GM19193 (cell line): ENCODE data around the gene POC1B.

Experiments
- POLR2A ChIP-seq: IDR thresholded peaks from 4 replicates; pipeline ENCODE4 v1.6.1; 2011; ENCODE audit not compliant: insufficient read depth, insufficient read length; ENCODE audit errors: extremely low read depth

The POC1B gene

DNA sequence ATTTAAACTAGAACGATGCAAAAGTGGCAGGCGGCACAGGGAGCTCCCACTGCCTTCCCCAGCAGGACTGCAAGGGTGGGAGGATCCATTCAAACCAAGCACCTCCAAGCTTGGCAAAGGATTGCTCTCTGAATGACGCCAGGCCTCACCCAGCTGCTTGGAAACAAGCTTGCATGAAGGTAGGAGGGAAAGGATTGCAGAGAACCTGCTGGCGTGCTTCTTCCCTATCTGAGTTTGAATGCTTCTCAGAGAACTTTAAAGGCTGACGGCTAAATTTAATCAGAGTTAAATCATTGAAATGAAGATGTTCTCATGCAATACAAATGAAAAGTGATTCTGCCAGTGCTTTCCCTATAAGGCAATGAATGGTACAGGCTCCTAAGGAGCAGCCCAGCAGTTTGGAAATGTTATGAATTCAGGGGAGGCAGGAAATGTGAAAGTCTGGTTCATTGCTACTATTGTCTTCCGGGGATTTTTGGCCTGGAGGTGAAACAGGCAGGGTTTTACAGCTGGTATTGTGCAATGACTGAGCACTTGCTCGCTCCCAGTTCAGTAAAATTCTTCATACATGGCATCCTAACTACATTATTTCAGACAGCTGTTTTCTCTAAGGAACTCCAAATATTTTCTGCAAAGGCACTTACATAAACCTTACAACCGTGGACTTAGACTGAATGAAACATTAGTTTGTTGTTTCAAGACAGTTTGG, 141.6 kb downstream of the POC1B start:
- TF ChIP-seq POLR2A: no peak

DNA sequence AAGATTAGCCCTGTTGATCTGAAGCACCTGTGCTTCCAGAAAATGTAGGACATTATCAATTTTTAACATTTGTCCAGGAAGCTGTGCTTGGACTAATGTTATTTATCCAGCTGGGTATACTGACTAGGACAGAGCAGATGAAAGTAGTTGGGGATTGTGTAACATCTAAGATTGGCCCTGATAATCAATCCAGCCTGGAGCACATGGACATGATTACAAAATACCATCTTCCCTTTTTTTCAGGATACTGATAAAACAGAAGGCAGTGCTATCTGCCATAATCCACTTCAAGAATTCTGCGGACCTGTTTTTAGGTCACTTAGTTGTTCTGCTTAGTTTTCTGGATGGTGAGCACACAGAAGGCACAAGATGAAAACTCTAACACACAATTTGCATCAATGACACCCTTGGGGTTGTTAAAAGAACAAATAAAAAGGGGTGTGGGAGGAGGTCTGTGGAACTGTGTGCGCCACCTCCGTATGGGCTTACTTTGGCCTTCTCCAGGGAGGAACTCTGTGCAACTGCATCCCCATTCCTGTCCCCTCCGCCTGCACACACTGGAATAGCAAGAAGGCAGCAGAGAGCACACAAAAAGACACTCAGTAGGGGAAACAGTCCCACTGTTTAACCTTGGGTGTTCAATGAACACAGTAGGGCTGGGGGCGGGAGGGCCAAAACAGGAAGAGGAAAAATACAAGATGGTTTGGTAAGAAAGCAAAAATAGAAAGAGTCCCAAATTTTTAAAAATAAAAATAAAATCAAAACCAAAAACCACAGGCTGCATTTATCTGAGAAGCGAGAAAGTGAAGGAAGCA, 142.4 kb downstream of the POC1B start:
- TF ChIP-seq POLR2A: no peak

DNA sequence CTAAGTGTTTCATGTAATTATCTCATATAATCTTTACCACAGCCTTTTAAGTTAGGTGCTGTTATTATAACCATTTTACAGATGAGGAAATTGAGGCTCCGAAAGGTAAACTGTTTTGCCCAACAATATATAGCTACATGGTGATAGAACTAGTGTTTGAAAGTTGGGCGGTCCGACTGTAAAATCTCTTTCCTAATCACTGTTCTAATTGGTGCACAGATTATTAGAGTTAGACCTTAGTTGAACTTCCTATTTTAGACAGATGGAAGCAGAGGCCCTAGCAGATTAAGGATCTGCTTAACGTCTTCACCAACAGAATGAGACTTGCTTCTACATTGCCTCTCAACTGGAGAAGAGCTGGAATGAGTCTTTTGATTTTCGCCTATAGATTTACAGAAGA, 143.5 kb downstream of the POC1B start:
- no peak for TF ChIP-seq POLR2A

- TF ChIP-seq POLR2A: no peak
These were observed 145.9 kb downstream of the POC1B start for GRCh38 chr12:89379839-89380467.

DNA sequence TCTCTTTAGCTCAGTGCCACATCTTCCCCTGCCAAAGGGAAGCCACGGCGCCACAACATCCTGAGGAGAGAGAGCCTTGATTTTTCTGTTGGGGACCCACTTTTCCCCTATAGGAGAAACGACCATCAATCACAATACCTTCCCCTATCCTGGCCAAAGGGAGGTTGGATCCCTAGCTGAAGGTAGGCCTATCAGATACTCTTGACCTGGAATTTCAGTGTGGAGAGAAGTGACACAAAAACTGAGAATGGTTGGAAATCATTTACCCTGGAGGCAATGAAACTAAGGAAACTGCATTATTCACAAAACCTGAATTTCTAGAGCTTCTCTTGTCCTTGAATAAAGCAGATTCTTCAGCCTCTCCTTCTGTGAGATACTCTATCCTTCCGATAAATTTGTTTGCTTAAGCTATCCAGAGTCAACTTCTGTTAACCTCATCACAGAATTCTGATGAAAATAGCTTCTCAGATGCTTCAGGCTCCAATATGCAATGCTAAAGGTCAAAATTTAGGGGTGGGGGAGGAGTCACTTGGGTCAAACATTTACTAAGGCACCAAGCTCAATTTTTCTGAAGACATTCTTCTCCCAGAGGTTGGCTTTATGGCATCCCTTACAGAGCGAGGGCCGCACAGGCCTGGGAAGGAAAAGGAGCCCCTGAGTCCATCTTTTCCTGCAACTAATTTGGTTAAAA, 146.6 kb downstream of the POC1B start:
- TF ChIP-seq POLR2A: no peak

- TF ChIP-seq POLR2A: no peak
These were observed 149.0 kb downstream of the POC1B start for GRCh38 chr12:89376844-89377243.

DNA sequence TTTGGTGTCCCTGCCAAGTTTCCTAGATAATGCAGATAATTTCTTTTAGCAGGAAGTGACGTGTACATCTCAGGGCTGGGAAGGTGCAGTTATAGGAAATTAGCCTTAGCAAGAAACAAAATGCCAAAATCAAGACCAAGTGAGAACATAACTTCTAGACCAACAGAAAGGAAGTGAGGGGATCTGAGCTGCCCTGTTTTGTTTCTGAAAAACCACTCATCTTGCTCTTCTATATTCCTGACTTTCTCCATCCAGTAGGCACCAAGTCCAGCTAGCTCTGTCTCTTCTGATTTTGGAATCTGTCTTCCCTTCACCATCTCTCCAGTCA, 149.7 kb downstream of the POC1B start:
- TF ChIP-seq POLR2A: no peak

DNA sequence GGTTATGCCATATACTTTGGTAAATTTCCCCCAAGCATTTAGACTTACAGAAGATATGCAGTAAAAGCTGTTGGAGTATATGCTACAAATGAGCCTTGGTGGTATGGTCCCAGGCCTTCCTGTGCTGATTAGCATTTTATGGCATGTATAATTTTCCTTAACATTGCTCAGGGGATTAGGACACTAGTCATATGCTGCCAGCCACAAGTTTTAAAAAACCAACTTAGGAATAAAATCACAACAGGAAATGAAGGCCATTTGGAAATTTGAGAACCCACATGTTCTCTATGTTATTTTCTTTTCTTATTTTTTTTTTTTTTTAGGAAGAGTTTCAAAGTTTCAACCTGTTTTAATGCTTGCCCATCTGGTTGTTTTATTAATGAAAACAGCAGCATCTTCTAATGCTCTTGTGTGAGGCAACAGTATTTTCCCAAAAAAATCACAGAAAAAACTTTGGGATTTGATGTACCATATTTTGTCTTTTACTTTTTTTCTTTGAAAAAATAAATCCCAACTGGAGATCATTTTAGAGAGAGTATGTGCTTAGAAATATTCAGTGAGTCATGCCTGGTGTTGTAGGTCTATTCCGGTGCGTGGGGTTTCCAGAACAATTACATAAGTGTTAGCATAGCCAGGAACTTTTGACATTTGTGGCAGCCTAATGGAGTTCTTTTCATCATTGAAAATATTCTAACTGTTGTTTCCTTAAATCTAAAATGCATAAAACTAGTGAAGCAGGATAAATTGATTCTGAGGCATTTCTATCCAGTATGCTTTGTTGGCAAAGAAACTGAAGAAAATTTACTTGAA, 151.9 kb downstream of the POC1B start:
- TF ChIP-seq POLR2A: no peak

DNA sequence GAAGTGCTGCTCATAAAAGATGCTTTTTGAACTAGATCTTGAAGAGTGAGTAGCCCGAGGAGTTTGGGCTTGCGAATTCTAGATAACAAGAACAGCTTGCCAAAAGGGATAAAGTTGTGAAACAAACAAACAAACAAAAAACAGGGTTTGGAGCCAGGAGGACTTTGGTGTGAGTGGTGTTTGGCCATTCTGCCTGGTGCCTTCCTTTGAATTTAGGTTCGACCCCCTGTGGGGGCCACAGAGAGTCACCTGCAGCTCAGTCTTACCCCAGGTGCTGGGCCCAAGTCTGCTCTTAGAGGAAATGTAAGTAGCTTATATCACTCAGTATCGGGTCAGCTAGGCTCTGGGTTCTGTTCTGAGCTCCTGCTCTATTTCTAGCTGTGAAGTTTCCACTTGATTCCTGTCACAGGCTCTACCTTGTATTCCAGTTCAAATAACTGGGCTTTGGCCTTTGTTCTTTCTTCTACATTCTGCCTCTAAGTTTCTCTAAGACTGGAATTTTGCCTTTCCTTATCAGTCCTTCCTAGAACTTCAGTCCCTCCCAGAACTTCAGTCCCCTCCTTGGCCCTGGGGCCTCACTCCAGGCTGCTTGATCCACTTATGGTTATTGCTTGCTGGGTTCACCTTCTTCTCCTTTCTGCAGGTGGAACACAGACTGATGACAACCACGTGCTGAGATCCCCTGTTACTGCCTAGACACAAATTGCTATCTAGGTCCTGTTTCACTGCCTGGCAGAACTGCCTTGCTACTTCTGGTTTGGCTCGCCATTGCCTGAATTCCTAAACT, 153.1 kb downstream of the POC1B start:
- TF ChIP-seq POLR2A: no peak

- no peak for TF ChIP-seq POLR2A
These were observed 155.0 kb downstream of the POC1B start for GRCh38 chr12:89370850-89371249.

DNA sequence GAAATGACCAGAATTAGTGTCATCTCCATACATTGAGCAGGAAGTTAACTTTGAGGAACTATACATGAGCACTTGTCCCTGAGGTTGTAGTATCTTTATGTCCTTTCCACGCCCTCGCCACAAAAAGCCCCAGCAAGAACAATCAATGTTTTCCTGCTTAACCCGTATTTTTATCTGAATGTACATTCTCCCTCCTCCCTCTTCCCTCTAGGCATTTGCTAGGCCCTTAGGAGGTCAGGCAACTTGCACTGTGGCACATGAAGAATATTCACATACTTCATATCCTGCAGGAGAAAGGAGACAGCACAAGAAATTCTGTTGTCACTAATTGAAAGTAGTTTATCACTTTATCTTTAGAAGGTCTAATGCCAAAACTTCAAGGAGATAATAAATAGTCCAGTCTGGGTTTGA, 155.4 kb downstream of the POC1B start:
- TF ChIP-seq POLR2A: no peak
